K562 (cell line): Measurements from ENCODE around the gene CUX1. TPM values are rescaled to one million over a fixed set of nuclear protein-coding genes. Genes with fewer than 3 reads are reported as not detected.

Experiments used
- ATAC-seq: fragments of 200-7000 bp; cut with Tn5 transposase; 3 replicates; pipeline ENCODE4 v1.9.1; 2020; ENCODE audit warnings: moderate library complexity
- BruUV-seq: library from RNA; stranded (reverse); fragments of 400-500 nt; replicated peaks from 2 replicates; lab custom pipeline; 2021; lab: Mats Ljungman, UMichigan
- CTCF ChIA-PET: fragments of 300-600 bp; formaldehyde crosslinking; extraction: SDS; loops from one replicate; lab custom pipeline; 2021; ENCODE audit warnings: low intra/inter-chr PET ratio; lab: Yijun Ruan, JAX
- POLR2A ChIA-PET: fragments of 300-600, 350-650 bp; sonication (Branson Sonifier 250); formaldehyde crosslinking; extraction: SDS; loops from one replicate; lab custom pipeline; 2021; ENCODE audit warnings: antibody characterized with exemption, inconsistent platforms; lab: Yijun Ruan, JAX
- DNase-seq, 4 experiments: peaks; one replicate each; pipeline versions ENCODE4 v3.0.0 to v3.0.0-alpha.2; 2011 to 2018; ENCODE audit warnings: low spot score in 3 of 4, mixed read lengths in 3 of 4; ENCODE audit errors: extremely low read depth in 1 of 4
- FAIRE-seq: peaks from 2 replicates; lab custom pipeline; 2011; peaks lifted over from hg19 to GRCh38; lab: Jason Lieb, UNC
- H2AFZ ChIP-seq: 2 replicates; pipeline ENCODE4 v1.6.0; 2011; ENCODE audit warnings: low read depth, low read length, control low read depth, inconsistent platforms
- H3K27ac ChIP-seq: fragments of 200-600 bp; 3 replicates; pipeline ENCODE4 v1.8.0; 2011; ENCODE audit warnings: low read depth, mild to moderate bottlenecking, control low read depth, inconsistent platforms, low read length, moderate library complexity, mixed read lengths; ENCODE audit errors: extremely low read depth
- H3K27me3 ChIP-seq, 2 experiments: fragments of 300-600 bp in 1 of 2; 2 replicates in 1 of 2; 3 replicates in 1 of 2; pipeline versions ENCODE4 v1.6.0 to v1.8.0; 2011; ENCODE audit warnings: inconsistent platforms in 2 of 2, low read length in 2 of 2, mild to moderate bottlenecking in 1 of 2, mixed read lengths in 1 of 2, moderate library complexity in 1 of 2; ENCODE audit not compliant: control insufficient read depth in 2 of 2, insufficient read depth in 2 of 2
- H3K36me3 ChIP-seq: fragments of 300-600 bp; 3 replicates; pipeline ENCODE4 v1.8.0; 2011; ENCODE audit warnings: mild to moderate bottlenecking, low read length, inconsistent platforms; ENCODE audit not compliant: control insufficient read depth, insufficient read depth
- H3K4me1 ChIP-seq, 2 experiments: fragments of 200-600 bp in 1 of 2; replicated peaks in 1 of 2; 2 replicates in 1 of 2; 3 replicates in 1 of 2; pipeline versions ENCODE4 v1.5.1 to v1.8.0; 2011; ENCODE audit warnings: inconsistent platforms in 2 of 2, low read length in 2 of 2, mild to moderate bottlenecking in 1 of 2, mixed read lengths in 1 of 2, moderate library complexity in 1 of 2; ENCODE audit not compliant: control insufficient read depth in 2 of 2, insufficient read depth in 2 of 2
- H3K4me2 ChIP-seq: 2 replicates; pipeline ENCODE4 v1.6.1; 2011; ENCODE audit warnings: low read length, control low read depth, inconsistent platforms, mixed read lengths; ENCODE audit not compliant: insufficient read depth
- H3K4me3 ChIP-seq: fragments of 200-600 bp; sonication (generic), shearing (Covaris generic); 2 replicates; pipeline ENCODE4 v1.5.1; 2016; ENCODE audit warnings: control low read depth, inconsistent platforms
- H3K79me2 ChIP-seq: fragments of 200-600 bp; 3 replicates; pipeline ENCODE4 v1.8.0; 2011; ENCODE audit warnings: low read length, inconsistent platforms; ENCODE audit not compliant: control insufficient read depth, insufficient read depth
- H3K9ac ChIP-seq, 2 experiments: 2 replicates each; pipeline versions ENCODE4 v1.6.0 to v1.6.1; 2011; ENCODE audit warnings: low read depth in 2 of 2, low read length in 2 of 2, control low read depth in 1 of 2, inconsistent platforms in 1 of 2, mild to moderate bottlenecking in 1 of 2, mixed read lengths in 1 of 2; ENCODE audit not compliant: insufficient read depth in 1 of 2
- H3K9me1 ChIP-seq: one replicate; pipeline ENCODE4 v1.6.0; 2011; ENCODE audit warnings: inconsistent platforms, mild to moderate bottlenecking, low read length, moderate library complexity; ENCODE audit not compliant: control insufficient read depth, insufficient read depth
- H3K9me3 ChIP-seq: replicated peaks from 2 replicates; pipeline ENCODE4 v1.5.1; 2011; ENCODE audit warnings: low read depth, low read length, inconsistent platforms; ENCODE audit not compliant: control insufficient read depth, insufficient read depth
- H4K20me1 ChIP-seq: replicated peaks from 2 replicates; pipeline ENCODE4 v1.6.1; 2011; ENCODE audit warnings: low read length, inconsistent platforms, mixed read lengths; ENCODE audit not compliant: control insufficient read depth, insufficient read depth
- ARID1B ChIP-seq: fragments of 450-650 bp; IDR thresholded peaks from 2 replicates; pipeline ENCODE4 v1.6.1; 2016; ENCODE audit warnings: antibody characterized with exemption, mild to moderate bottlenecking, inconsistent platforms
- FOXK1 ChIP-seq: sonication (generic); formaldehyde crosslinking; IDR thresholded peaks from 2 replicates; pipeline ENCODE4 v1.8.0; 2022; ENCODE audit warnings: missing genetic modification reagents, mild to moderate bottlenecking, borderline replicate concordance
- HMGN3 ChIP-seq: IDR thresholded peaks from 2 replicates; pipeline ENCODE4 v1.6.1; 2011; ENCODE audit warnings: borderline replicate concordance, low read depth, mild to moderate bottlenecking, mixed read lengths, low read length; ENCODE audit not compliant: insufficient read length; ENCODE audit errors: extremely low read depth
- MIER1 ChIP-seq: fragments of 450-650 bp; IDR thresholded peaks from 2 replicates; pipeline ENCODE4 v1.6.1; 2016; ENCODE audit warnings: antibody characterized with exemption, mild to moderate bottlenecking, low read depth
- MYBL2 ChIP-seq, 2 experiments: fragments of 450-650 bp in 1 of 2; sonication (generic) in 1 of 2; formaldehyde crosslinking in 1 of 2; IDR thresholded peaks; 2 replicates each; pipeline versions ENCODE4 v1.6.1 to v1.8.1; 2017 to 2022; ENCODE audit warnings: borderline replicate concordance in 1 of 2, inconsistent platforms in 1 of 2, low read depth in 1 of 2, mild to moderate bottlenecking in 1 of 2, missing genetic modification reagents in 1 of 2, moderate library complexity in 1 of 2
- NFATC3 ChIP-seq: fragments of 450-650 bp; IDR thresholded peaks from 2 replicates; pipeline ENCODE4 v1.6.1; 2017; ENCODE audit warnings: mild to moderate bottlenecking
- ZFP1 ChIP-seq: fragments of 450-650 bp; formaldehyde crosslinking; IDR thresholded peaks from 2 replicates; pipeline ENCODE4 v1.4.0; 2020; ENCODE audit warnings: mild to moderate bottlenecking, mixed read lengths
- ZNF561 ChIP-seq: fragments of 450-650 bp; formaldehyde crosslinking; conservative IDR thresholded peaks from 2 replicates; pipeline ENCODE4 v1.4.0; 2020; ENCODE audit warnings: mild to moderate bottlenecking, moderate library complexity
- WGBS: fragments of 100-300 bp; shearing (Covaris generic); methylation state at CpG from one replicate; pipeline ENCODE4 v1.1.6; 2016; ENCODE audit warnings: low coverage, mixed read lengths; ENCODE audit not compliant: insufficient coverage; ENCODE audit errors: missing lambda C conversion rate; 5-methylcytosine and 5-hydroxymethylcytosine counted together
- in situ Hi-C: fragments of 300-500 bp; cut with MboI; formaldehyde crosslinking; loops from 4 replicates; pipeline ENCODE4 v1.15.0; 2018; ENCODE audit warnings: inconsistent platforms, mixed read lengths
- intact Hi-C: fragments of 100-400 bp; cut with micrococcal nuclease; formaldehyde crosslinking; loops from 2 replicates; pipeline ENCODE4 v1.14.2; 2022
- polyA plus RNA-seq, 8 experiments: library from polyadenylated mRNA; depleted of rRNA in 4 of 8; stranded (reverse) in 5 of 8; unstranded in 3 of 8; fragments of >200 nt; fragmentation: Nextera tagmentation in 2 of 8; fragmentation: Illumina TruSeq in 1 of 8; extraction: Ambion mirVana in 2 of 8; extraction: Trizol in 1 of 8; gene quantifications; 2 replicates each; pipeline versions ENCODE4 v1.2.1 to v1.2.3, GENCODE V29; 2011 to 2014; ENCODE audit warnings: inconsistent platforms in 1 of 8, missing spikeins in 1 of 8
- total RNA-seq, 7 experiments: library from RNA; depleted of rRNA in 6 of 7; stranded (reverse); fragments of >200 nt in 6 of 7; fragmentation: Illumina TruSeq in 2 of 7; extraction: Trizol in 2 of 7; gene quantifications; 2 replicates each; pipeline versions ENCODE4 v1.2.1 to v1.2.3, GENCODE V29; 2011 to 2021; ENCODE audit warnings: low replicate concordance in 1 of 7
- TF ChIP-seq, protein P1 (sequence below), 2 experiments: IDR thresholded peaks; 2 replicates each; pipeline ENCODE4 v1.6.1; 2011; ENCODE audit warnings: borderline replicate concordance in 1 of 2, control low read depth in 1 of 2, low read depth in 1 of 2, low read length in 1 of 2, mild to moderate bottlenecking in 1 of 2, mixed read lengths in 1 of 2, moderate library complexity in 1 of 2; ENCODE audit not compliant: insufficient read depth in 1 of 2, insufficient read length in 1 of 2, poor library complexity in 1 of 2, severe bottlenecking in 1 of 2; ENCODE audit errors: extremely low read depth in 1 of 2
- TF ChIP-seq, protein P2 (sequence below): fragments of 450-650 bp; IDR thresholded peaks from 2 replicates; pipeline ENCODE4 v1.6.1; 2018; ENCODE audit not compliant: partially characterized antibody
- TF ChIP-seq, protein P3 (sequence below): sonication (generic); formaldehyde crosslinking; IDR thresholded peaks from 2 replicates; pipeline ENCODE4 v1.8.1; 2023; ENCODE audit warnings: mild to moderate bottlenecking, missing genetic modification reagents, moderate library complexity
- TF ChIP-seq, protein P4 (sequence below): sonication (generic); formaldehyde crosslinking; IDR thresholded peaks from 2 replicates; pipeline ENCODE4 v1.8.0; 2022; ENCODE audit warnings: missing genetic modification reagents, mild to moderate bottlenecking, borderline replicate concordance

CUX1 gene
- total and polyA plus RNA-seq, 9 of the 15 experiments (the other 6 are each of a cell fraction or from before 2014, with no cell fraction given) = 3.6 to 55.3 (median 25.2) TPM

DNA sequence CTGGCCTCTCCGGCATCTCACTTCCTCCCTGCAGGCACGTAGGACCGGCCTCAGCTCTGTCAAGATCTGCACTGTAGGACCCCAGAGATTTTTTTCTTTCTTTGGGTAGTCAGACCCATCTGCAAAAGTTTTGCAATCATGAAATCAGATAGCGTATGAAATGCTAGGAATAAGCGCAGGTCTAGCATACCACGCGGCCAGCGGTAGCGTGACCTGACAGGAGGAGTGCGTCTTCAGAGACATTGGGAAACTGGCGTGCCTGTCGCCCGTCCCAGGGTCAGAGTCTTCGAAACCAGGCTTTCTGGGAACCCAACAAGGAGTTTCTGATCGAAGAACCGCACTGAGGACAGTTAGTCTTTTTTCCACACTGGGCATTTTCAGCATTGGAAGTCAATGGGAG is 368.4 kb downstream of the CUX1 start:
- 92% methylated on average over 16 of the region's 16 CpGs for WGBS
- no peak for FAIRE-seq
- no peaks in the 10 kb centered on the region for H3K9me1 ChIP-seq
- intact Hi-C loops (no loop called here), in situ Hi-C loops (no loop called here)
- H3K27me3 ChIP-seq = no peaks in the 10 kb centered on the region
- no peak for TF ChIP-seq NFATC3
- TF ChIP-seq, protein P1, sequence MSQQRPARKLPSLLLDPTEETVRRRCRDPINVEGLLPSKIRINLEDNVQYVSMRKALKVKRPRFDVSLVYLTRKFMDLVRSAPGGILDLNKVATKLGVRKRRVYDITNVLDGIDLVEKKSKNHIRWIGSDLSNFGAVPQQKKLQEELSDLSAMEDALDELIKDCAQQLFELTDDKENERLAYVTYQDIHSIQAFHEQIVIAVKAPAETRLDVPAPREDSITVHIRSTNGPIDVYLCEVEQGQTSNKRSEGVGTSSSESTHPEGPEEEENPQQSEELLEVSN (IDR thresholded peaks at IDR 0.05; ENCODE audit: borderline replicate concordance in 1 of 2, extremely low read depth in 1 of 2, insufficient read depth in 1 of 2, insufficient read length in 1 of 2, low read depth in 1 of 2, low read length in 1 of 2, poor library complexity in 1 of 2, severe bottlenecking in 1 of 2) = no peak
- no peak for TF ChIP-seq ZFP1 (CRISPR knock-in tag)
- TF ChIP-seq, protein P2, sequence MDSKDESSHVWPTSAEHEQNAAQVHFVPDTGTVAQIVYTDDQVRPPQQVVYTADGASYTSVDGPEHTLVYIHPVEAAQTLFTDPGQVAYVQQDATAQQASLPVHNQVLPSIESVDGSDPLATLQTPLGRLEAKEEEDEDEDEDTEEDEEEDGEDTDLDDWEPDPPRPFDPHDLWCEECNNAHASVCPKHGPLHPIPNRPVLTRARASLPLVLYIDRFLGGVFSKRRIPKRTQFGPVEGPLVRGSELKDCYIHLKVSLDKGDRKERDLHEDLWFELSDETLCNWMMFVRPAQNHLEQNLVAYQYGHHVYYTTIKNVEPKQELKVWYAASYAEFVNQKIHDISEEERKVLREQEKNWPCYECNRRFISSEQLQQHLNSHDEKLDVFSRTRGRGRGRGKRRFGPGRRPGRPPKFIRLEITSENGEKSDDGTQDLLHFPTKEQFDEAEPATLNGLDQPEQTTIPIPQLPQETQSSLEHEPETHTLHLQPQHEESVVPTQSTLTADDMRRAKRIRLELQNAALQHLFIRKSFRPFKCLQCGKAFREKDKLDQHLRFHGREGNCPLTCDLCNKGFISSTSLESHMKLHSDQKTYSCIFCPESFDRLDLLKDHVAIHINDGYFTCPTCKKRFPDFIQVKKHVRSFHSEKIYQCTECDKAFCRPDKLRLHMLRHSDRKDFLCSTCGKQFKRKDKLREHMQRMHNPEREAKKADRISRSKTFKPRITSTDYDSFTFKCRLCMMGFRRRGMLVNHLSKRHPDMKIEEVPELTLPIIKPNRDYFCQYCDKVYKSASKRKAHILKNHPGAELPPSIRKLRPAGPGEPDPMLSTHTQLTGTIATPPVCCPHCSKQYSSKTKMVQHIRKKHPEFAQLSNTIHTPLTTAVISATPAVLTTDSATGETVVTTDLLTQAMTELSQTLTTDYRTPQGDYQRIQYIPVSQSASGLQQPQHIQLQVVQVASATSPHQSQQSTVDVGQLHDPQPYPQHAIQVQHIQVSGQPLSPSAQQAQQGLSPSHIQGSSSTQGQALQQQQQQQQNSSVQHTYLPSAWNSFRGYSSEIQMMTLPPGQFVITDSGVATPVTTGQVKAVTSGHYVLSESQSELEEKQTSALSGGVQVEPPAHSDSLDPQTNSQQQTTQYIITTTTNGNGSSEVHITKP = no peak
- no peak for TF ChIP-seq FOXK1 (CRISPR knock-in tag)
- TF ChIP-seq, protein P3, sequence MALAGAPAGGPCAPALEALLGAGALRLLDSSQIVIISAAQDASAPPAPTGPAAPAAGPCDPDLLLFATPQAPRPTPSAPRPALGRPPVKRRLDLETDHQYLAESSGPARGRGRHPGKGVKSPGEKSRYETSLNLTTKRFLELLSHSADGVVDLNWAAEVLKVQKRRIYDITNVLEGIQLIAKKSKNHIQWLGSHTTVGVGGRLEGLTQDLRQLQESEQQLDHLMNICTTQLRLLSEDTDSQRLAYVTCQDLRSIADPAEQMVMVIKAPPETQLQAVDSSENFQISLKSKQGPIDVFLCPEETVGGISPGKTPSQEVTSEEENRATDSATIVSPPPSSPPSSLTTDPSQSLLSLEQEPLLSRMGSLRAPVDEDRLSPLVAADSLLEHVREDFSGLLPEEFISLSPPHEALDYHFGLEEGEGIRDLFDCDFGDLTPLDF (CRISPR knock-in tag) = no peak
- TF ChIP-seq ARID1B = no peak
- TF ChIP-seq ZNF561 (CRISPR knock-in tag) = no peak
- no peak for TF ChIP-seq MYBL2 (IDR thresholded peaks at IDR 0.05; ENCODE audit: low read depth)
- no peak for TF ChIP-seq MYBL2 (CRISPR knock-in tag; IDR thresholded peaks at IDR 0.05; ENCODE audit: borderline replicate concordance)
- TF ChIP-seq, protein P4, sequence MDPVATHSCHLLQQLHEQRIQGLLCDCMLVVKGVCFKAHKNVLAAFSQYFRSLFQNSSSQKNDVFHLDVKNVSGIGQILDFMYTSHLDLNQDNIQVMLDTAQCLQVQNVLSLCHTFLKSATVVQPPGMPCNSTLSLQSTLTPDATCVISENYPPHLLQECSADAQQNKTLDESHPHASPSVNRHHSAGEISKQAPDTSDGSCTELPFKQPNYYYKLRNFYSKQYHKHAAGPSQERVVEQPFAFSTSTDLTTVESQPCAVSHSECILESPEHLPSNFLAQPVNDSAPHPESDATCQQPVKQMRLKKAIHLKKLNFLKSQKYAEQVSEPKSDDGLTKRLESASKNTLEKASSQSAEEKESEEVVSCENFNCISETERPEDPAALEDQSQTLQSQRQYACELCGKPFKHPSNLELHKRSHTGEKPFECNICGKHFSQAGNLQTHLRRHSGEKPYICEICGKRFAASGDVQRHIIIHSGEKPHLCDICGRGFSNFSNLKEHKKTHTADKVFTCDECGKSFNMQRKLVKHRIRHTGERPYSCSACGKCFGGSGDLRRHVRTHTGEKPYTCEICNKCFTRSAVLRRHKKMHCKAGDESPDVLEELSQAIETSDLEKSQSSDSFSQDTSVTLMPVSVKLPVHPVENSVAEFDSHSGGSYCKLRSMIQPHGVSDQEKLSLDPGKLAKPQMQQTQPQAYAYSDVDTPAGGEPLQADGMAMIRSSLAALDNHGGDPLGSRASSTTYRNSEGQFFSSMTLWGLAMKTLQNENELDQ (CRISPR knock-in tag) = no peak
- TF ChIP-seq MIER1 = no peak
- no peak for TF ChIP-seq HMGN3
- H3K4me1 ChIP-seq = no peaks in the 10 kb centered on the region
- DNase-seq = no peak
- peaks cover 44% of the 10 kb centered on the region for H3K36me3 ChIP-seq
- no peak for ATAC-seq
- ChIA-PET CTCF (no interaction called here), POLR2A (no interaction called here)
- H4K20me1 ChIP-seq = no peaks in the 10 kb centered on the region
- H3K4me2 ChIP-seq = no peak overlapping the region
- no peak overlapping the region for H3K9ac ChIP-seq
- BruUV-seq = no TSS peak
- H3K27ac ChIP-seq = no peak overlapping the region
- H2AFZ ChIP-seq = no peak overlapping the region
- no peak overlapping the region for H3K4me3 ChIP-seq
- H3K79me2 ChIP-seq = no peaks in the 10 kb centered on the region
- H3K9me3 ChIP-seq = no peaks in the 10 kb centered on the region
